Measurements from ENCODE around the gene TUBB. TPM values are rescaled to one million over a fixed set of nuclear protein-coding genes. Genes with fewer than 3 reads are reported as not detected.

Gene TUBB
- total and polyA plus RNA-seq, 9 of the 15 experiments (the other 6 are each of a cell fraction or from before 2014, with no cell fraction given), result 971 to 2,870 (median 1,478) TPM

DNA sequence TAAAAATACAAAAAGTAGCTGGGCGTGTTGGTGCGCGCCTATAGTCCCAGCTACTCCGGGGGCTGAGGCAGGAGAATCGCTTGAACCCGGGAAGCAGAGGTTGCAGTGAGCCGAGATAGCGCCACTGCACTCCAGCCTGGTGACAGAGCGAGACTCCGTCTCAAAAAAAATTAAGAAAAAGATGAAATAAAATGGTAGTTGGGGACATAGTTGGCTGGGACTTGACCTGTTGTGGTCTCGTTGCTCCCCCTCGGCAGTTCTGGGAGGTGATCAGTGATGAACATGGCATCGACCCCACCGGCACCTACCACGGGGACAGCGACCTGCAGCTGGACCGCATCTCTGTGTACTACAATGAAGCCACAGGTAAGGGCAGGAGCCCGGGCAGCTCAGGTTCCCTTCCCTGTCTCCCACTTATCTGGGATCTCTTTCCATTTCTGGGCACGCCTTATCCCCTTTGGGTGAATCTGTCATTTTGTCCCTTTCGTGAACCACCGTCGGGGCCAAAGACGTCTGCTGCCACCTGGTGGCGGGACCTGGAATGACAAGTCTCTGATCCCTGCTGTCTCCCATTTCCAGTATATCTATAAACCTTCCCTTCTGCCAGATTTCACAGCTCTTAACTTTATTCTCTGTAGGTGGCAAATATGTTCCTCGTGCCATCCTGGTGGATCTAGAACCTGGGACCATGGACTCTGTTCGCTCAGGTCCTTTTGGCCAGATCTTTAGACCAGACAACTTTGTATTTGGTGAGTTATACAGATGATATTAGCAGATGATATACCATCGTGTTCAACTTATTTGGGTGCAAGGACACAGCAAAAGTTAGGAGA is 2.3 kb downstream of the TUBB start (continued):
- no peak for TF ChIP-seq CEBPG (CRISPR knock-in tag; IDR thresholded peaks at IDR 0.05)
- no peak for TF ChIP-seq CEBPG (tag; conservative IDR thresholded peaks at IDR 0.05 in 1 of 2, IDR thresholded peaks at IDR 0.05 in 1 of 2)
- TF ChIP-seq TCF7L2 (IDR thresholded peaks at IDR 0.05; ENCODE audit: low read depth, low read length), result no peak
- TF ChIP-seq HSF4 (CRISPR knock-in tag; IDR thresholded peaks at IDR 0.05; ENCODE audit: borderline replicate concordance), result no peak
- TF ChIP-seq XRCC4 (IDR thresholded peaks at IDR 0.05; ENCODE audit: extremely low read depth, insufficient read depth, insufficient read length), result no peak
- TF ChIP-seq ZNF584 (CRISPR knock-in tag; IDR thresholded peaks at IDR 0.05; ENCODE audit: low read depth), result no peak
- TF ChIP-seq, protein P1, sequence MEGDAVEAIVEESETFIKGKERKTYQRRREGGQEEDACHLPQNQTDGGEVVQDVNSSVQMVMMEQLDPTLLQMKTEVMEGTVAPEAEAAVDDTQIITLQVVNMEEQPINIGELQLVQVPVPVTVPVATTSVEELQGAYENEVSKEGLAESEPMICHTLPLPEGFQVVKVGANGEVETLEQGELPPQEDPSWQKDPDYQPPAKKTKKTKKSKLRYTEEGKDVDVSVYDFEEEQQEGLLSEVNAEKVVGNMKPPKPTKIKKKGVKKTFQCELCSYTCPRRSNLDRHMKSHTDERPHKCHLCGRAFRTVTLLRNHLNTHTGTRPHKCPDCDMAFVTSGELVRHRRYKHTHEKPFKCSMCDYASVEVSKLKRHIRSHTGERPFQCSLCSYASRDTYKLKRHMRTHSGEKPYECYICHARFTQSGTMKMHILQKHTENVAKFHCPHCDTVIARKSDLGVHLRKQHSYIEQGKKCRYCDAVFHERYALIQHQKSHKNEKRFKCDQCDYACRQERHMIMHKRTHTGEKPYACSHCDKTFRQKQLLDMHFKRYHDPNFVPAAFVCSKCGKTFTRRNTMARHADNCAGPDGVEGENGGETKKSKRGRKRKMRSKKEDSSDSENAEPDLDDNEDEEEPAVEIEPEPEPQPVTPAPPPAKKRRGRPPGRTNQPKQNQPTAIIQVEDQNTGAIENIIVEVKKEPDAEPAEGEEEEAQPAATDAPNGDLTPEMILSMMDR (IDR thresholded peaks at IDR 0.05 in 2 of 3, conservative IDR thresholded peaks at IDR 0.05 in 1 of 3; ENCODE audit: insufficient read depth in 2 of 3, low read depth in 1 of 3, low read length in 3 of 3), result peak; percentile 91 to 97 (median 95)
- no peak for TF ChIP-seq ERF (CRISPR knock-in tag; IDR thresholded peaks at IDR 0.05)
- no peak for TF ChIP-seq PYGO2 (tag; IDR thresholded peaks at IDR 0.05)
- no peak for TF ChIP-seq U2AF2 (optimal IDR thresholded peaks at IDR 0.05; ENCODE audit: low read depth, low read length)
- TF ChIP-seq EWSR1 (IDR thresholded peaks at IDR 0.05; ENCODE audit: borderline replicate concordance, low read depth, partially characterized antibody), result no peak
- TF ChIP-seq, protein P2, sequence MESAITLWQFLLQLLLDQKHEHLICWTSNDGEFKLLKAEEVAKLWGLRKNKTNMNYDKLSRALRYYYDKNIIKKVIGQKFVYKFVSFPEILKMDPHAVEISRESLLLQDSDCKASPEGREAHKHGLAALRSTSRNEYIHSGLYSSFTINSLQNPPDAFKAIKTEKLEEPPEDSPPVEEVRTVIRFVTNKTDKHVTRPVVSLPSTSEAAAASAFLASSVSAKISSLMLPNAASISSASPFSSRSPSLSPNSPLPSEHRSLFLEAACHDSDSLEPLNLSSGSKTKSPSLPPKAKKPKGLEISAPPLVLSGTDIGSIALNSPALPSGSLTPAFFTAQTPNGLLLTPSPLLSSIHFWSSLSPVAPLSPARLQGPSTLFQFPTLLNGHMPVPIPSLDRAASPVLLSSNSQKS (CRISPR knock-in tag; IDR thresholded peaks at IDR 0.05), result no peak
- TF ChIP-seq KLF10 (CRISPR knock-in tag; IDR thresholded peaks at IDR 0.05), result no peak
- TF ChIP-seq, protein P3, sequence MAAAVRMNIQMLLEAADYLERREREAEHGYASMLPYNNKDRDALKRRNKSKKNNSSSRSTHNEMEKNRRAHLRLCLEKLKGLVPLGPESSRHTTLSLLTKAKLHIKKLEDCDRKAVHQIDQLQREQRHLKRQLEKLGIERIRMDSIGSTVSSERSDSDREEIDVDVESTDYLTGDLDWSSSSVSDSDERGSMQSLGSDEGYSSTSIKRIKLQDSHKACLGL (CRISPR knock-in tag; IDR thresholded peaks at IDR 0.05; ENCODE audit: borderline replicate concordance, poor library complexity, severe bottlenecking), result no peak
- peak; percentile 11; the same call in 1 of the 2 replicates for TF ChIP-seq FOSL1 (tag; conservative IDR thresholded peaks at IDR 0.05)
- TF ChIP-seq KDM1A (IDR thresholded peaks at IDR 0.05), result 0 out of 4 replicates have a peak, but pooled peaks of 1 of the 2 experiments have one; percentile 16
- peak; percentile 68; the same call in 1 of the 2 replicates for TF ChIP-seq HDAC2 (IDR thresholded peaks at IDR 0.05)
- TF ChIP-seq ZNF143 (CRISPR knock-in tag; IDR thresholded peaks at IDR 0.05), result no peak
- TF ChIP-seq XRCC5 (IDR thresholded peaks at IDR 0.05; ENCODE audit: low read depth, low read length), result peak; percentile 90

All from K562 (cell line).